Measurements from ENCODE around the gene MKKS. TPM values are rescaled to one million over a fixed set of nuclear protein-coding genes. Genes with fewer than 3 reads are reported as not detected.

The MKKS gene
- polyA plus RNA-seq, 1 experiment: 18.9 TPM

DNA sequence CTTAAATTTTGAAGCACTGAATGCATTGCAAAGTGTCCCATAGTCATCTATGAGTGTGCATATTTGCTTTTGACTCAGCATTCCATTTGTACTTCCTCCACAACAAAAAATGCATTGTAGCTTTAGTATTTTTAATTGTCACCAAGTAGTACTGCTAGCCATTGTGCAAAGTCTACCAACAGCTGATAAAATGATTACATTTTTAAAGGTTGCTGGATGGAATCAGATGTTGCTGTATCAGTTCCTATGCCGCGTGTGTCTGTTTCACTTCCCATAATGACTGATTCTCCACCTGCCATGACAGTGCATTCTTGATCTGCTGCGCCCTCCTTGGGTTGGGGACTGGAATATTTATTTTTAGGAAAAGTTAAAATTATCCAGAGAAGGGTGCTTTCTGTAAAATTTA is 42.3 kb upstream of the MKKS start:
- TF ChIP-seq CTCF (IDR thresholded peaks at IDR 0.05; ENCODE audit: low read depth, low read length): no peak
- Histone ChIP-seq H3K9me3 (ENCODE audit: control insufficient read depth, insufficient read depth, low read length) (no peaks in the 10 kb centered on the region; the same call in 1 of the 2 replicates), H3K27me3 (ENCODE audit: control insufficient read depth, insufficient read depth, low read length) (no peaks in the 10 kb centered on the region), H3K4me3 (ENCODE audit: low read depth, low read length) (no peak overlapping the region), H3K27ac (ENCODE audit: low read depth, low read length) (no peak overlapping the region)
- no peak for DNase-seq (ENCODE audit: low read depth, low spot score)
- ChIA-PET POLR2A (no interaction called here), CTCF (interaction anchor here (0.8 kb wide), 1 partner anchor 76 kb away, joined by 3 read pairs; no protein-coding TSS in a partner anchor)

- POLR2A ChIA-PET: no interaction called here
- no peak overlapping the region for H3K27ac ChIP-seq (ENCODE audit: low read depth, low read length)
- CTCF ChIA-PET: interaction anchor here (0.6 to 1.1 kb wide), 2 partner anchors 61 to 831 kb away, joined by 3 read pairs; no protein-coding TSS in a partner anchor
These were observed 41.2 kb upstream of the MKKS start for GRCh38 chr20:10475225-10475624.

GRCh38 chr20:10474606-10475184 is 40.7 kb upstream of the MKKS start:
- no peaks in the 10 kb centered on the region for H3K27me3 ChIP-seq (ENCODE audit: control insufficient read depth, insufficient read depth, low read length)
- CTCF ChIA-PET: interaction anchor here (0.6 to 1.1 kb wide), 3 partner anchors 10 to 832 kb away, joined by 3 to 4 read pairs (median 3); no protein-coding TSS in a partner anchor
- POLR2A ChIA-PET: no interaction called here
- no peak for DNase-seq (ENCODE audit: low read depth, low spot score)
- no peaks in the 10 kb centered on the region; the same call in 1 of the 2 replicates for H3K9me3 ChIP-seq (ENCODE audit: control insufficient read depth, insufficient read depth, low read length)
- H3K4me3 ChIP-seq (ENCODE audit: low read depth, low read length): no peak overlapping the region
- no peak overlapping the region for H3K27ac ChIP-seq (ENCODE audit: low read depth, low read length)
- TF ChIP-seq CTCF (IDR thresholded peaks at IDR 0.05; ENCODE audit: low read depth, low read length): no peak

More at GRCh38 chr20:10475225-10475624, 41.2 kb upstream of the MKKS start:
- no peaks in the 10 kb centered on the region; the same call in 1 of the 2 replicates for H3K9me3 ChIP-seq (ENCODE audit: control insufficient read depth, insufficient read depth, low read length)
- DNase-seq (ENCODE audit: low read depth, low spot score): no peak
- H3K4me3 ChIP-seq (ENCODE audit: low read depth, low read length): no peak overlapping the region
- no peaks in the 10 kb centered on the region for H3K27me3 ChIP-seq (ENCODE audit: control insufficient read depth, insufficient read depth, low read length)
- no peak for TF ChIP-seq CTCF (IDR thresholded peaks at IDR 0.05; ENCODE audit: low read depth, low read length)

- ChIA-PET POLR2A (no interaction called here), CTCF (interaction anchor here (1.3 kb wide), 1 partner anchor 64 kb away, joined by 4 read pairs; no protein-coding TSS in a partner anchor)
- H3K9me3 ChIP-seq (ENCODE audit: control insufficient read depth, insufficient read depth, low read length): no peaks in the 10 kb centered on the region; the same call in 1 of the 2 replicates
- H3K27ac ChIP-seq (ENCODE audit: low read depth, low read length): no peak overlapping the region
- no peak for DNase-seq (ENCODE audit: low read depth, low spot score)
- H3K27me3 ChIP-seq (ENCODE audit: control insufficient read depth, insufficient read depth, low read length): no peaks in the 10 kb centered on the region
- no peak for TF ChIP-seq CTCF (IDR thresholded peaks at IDR 0.05; ENCODE audit: low read depth, low read length)
- no peak overlapping the region for H3K4me3 ChIP-seq (ENCODE audit: low read depth, low read length)
These were observed 38.8 kb upstream of the MKKS start for GRCh38 chr20:10472871-10473270.

DNA sequence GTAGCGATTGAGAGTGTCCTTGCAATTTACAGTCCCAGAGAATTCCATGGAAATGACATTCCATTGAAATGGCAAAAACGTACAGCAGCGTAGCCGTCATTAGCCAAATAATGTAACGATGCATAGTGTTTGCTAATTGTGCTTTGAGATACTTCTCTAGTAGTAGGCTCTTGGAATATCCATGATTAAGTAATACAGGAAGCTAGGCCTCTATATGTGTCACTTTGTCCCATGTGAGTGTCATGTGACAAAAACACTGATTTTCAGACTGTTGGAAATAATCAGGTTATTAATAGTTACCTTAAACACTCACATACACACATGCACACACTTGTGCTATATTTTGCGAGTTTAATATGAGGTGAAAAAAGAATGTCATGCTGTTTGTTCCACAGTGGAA is 36.3 kb upstream of the MKKS start:
- no peak for TF ChIP-seq CTCF (IDR thresholded peaks at IDR 0.05; ENCODE audit: low read depth, low read length)
- Histone ChIP-seq H3K27me3 (ENCODE audit: control insufficient read depth, insufficient read depth, low read length) (no peaks in the 10 kb centered on the region), H3K4me3 (ENCODE audit: low read depth, low read length) (no peak overlapping the region), H3K27ac (ENCODE audit: low read depth, low read length) (no peak overlapping the region), H3K9me3 (ENCODE audit: control insufficient read depth, insufficient read depth, low read length) (no peaks in the 10 kb centered on the region; the same call in 1 of the 2 replicates)
- no peak for DNase-seq (ENCODE audit: low read depth, low spot score)
- ChIA-PET POLR2A (no interaction called here), CTCF (interaction anchor here (0.9 to 1.4 kb wide), 2 partner anchors 201 to 1074 kb away, joined by 3 to 4 read pairs; no protein-coding TSS in a partner anchor)
